ENCODE measurements around the gene REPS1.

GRCh38 chr6:138863321-138863720 is 124.7 kb downstream of the REPS1 start:
- TF ChIP-seq PRDM15 (CRISPR knock-in tag; IDR thresholded peaks at IDR 0.05) (no peak), CBFB (CRISPR knock-in tag; IDR thresholded peaks at IDR 0.05; ENCODE audit: low read depth) (no peak)
